ENCODE measurements around the gene SLC25A53.

The SLC25A53 gene

GRCh38 chrX:104156630-104157529 is at the start of gene SLC25A53:
SLC25A53 (minus strand) TSS chrX:104157009; CDS start chrX:104105257, 51,752 bp downstream.
- peak; percentile 84 to 89 for DNase-seq

- no peak for DNase-seq
These were observed 48.7 kb upstream of the SLC25A53 start for GRCh38 chrX:104205548-104205947.

- DNase-seq: peak; percentile 31 to 43
These were observed 38.8 kb upstream of the SLC25A53 start for GRCh38 chrX:104195489-104196084.

GRCh38 chrX:104195013-104195412 is 38.2 kb upstream of the SLC25A53 start:
- DNase-seq: no peak

GRCh38 chrX:104193485-104193884 is 36.7 kb upstream of the SLC25A53 start:
- no peak for DNase-seq

- no peak for DNase-seq
These were observed 33.0 kb upstream of the SLC25A53 start for GRCh38 chrX:104189837-104190236.

- no peak for DNase-seq
These were observed 31.1 kb upstream of the SLC25A53 start for GRCh38 chrX:104187931-104188330.

- no peak for DNase-seq
These were observed 26.9 kb upstream of the SLC25A53 start for GRCh38 chrX:104183685-104184084.

- no peak for DNase-seq
These were observed 17.0 kb upstream of the SLC25A53 start for GRCh38 chrX:104173841-104174240.

GRCh38 chrX:104172788-104173187 is 16.0 kb upstream of the SLC25A53 start:
- no peak for DNase-seq

GRCh38 chrX:104172121-104172520 is 15.3 kb upstream of the SLC25A53 start:
- DNase-seq: no peak

- DNase-seq: no peak
These were observed 11.3 kb upstream of the SLC25A53 start for GRCh38 chrX:104168127-104168526.

- peak in 1 of 2 experiments; percentile 0 for DNase-seq
These were observed 10.1 kb upstream of the SLC25A53 start for GRCh38 chrX:104166735-104167436.

- peak; percentile 83 to 84 for DNase-seq
These were observed 9.3 kb upstream of the SLC25A53 start, which contains the start of gene FAM199X for GRCh38 chrX:104165894-104166734. FAM199X (plus strand) TSS chrX:104166453; CDS start chrX:104166786, 333 bp downstream.

- no peak for DNase-seq
These were observed 5.8 kb downstream of the SLC25A53 start for GRCh38 chrX:104151037-104151436.

GRCh38 chrX:104141087-104141760 is 15.6 kb downstream of the SLC25A53 start:
- no peak for DNase-seq

- DNase-seq: no peak
These were observed 19.3 kb downstream of the SLC25A53 start for GRCh38 chrX:104137496-104137895.

- peak; percentile 71 to 72 for DNase-seq
These were observed 20.4 kb downstream of the SLC25A53 start for GRCh38 chrX:104136241-104137019.

- DNase-seq: no peak
These were observed 21.1 kb downstream of the SLC25A53 start for GRCh38 chrX:104135677-104136076.

GRCh38 chrX:104134583-104135261 is 22.1 kb downstream of the SLC25A53 start:
- DNase-seq: no peak

All from Kasumi-1 (cell line).